GM21723 (cell line): ENCODE results near the gene LRRTM4.
"Not testable (repeated sequence)": the region's sequence is repeated elsewhere in the genome, so short reads cannot be mapped to it uniquely, and the experiment has no call there.

Experiments used
- ATAC-seq: cut with Tn5 transposase; IDR thresholded peaks from one replicate; pipeline ENCODE4 v1.9.1; 2021; ENCODE audit warnings: mild to moderate bottlenecking, moderate library complexity; ENCODE audit not compliant: unreplicated experiment

LRRTM4 gene

DNA sequence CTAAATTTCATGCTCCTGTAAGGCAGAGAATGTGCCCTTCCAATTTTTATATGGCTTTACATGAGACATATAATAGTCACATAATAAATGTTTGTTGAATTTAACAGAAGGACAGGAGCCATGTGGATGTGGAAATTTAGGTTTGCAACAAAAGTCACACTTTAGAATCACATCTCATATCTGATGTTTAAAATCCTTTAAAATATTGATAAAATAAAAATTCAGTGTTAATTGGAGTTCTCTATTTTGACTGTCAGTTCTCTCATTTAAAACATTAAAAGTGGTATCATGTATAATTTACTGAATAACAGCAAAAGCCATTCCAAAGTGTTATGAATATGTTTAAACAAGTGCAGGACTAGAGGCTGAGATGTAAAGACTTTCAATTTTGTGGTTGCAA is 594.1 kb downstream of the LRRTM4 start:
- ATAC-seq = no peak

DNA sequence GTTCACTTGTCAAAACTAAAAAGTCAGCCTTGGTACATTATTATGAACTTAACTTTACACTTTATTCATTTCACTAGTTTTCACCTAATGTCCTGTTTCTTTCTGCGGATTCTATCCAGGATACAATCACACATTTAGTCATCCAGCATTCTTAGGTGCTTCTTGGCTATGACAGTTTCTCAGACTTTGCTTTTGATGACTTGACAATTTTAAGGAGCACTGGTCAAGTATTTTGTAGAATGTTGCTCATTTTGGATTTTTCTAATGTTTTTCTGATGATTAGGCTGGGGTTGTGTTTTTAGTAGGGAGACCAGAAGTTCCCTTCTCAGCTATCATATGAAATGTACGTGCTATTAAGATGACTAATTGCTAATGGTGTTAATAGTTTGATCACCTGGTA is 601.2 kb downstream of the LRRTM4 start:
- no peak for ATAC-seq

DNA sequence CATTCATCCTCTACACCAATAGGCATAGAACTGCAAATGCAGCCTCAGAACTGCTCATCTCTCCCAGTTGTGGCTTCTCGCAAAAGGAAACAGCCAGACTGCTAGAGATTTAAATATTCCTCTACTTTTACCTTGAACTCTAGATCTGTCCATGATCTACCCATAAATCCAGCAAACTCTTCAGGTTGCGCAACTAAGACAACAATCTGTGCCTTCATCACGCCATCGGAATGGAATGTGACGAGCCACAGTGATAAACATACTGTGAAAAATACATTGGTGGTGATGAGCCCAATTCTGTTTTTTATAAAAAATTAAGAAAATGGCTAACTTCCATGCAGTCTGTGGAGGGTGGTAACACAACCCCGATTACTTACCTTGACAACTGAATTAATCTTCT is 626.7 kb downstream of the LRRTM4 start:
- ATAC-seq = no peak

DNA sequence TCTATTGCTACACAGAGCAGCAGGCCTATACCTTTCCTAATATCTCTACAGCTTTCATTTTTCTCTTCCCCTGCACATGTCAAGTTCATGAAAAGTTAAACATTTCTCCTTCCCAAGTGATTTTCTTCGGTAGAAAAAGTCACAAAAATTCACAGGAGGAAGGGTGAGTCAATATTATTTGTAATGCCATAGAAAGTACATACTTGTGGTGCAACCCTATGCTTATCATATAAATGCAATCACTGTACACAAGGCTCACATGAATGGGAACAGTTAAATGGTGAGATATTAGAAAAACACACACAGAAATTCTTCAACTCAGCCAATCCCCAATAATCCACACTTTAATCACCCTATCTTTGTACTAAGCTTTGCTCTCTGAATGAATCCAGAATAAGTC is 651.6 kb downstream of the LRRTM4 start:
- ATAC-seq = no peak

DNA sequence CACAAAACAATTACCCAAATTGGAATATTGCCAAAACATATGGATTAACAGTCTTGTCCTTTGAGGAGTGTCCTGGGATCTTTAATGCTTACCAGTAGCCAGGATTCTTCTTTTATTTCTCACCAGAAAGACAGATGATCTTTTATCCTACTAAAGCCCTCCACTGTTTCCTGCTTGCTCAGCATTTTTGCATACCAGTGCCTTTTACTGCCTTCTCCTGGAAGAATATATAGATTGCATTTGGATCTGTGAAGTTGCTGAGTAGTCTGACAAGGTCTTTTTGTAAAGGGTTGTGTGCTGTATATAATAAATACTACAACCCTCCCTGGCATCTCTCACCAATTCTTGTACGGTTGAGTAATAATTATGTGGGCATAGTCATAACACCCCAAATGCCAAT is 652.2 kb downstream of the LRRTM4 start:
- ATAC-seq = no peak

DNA sequence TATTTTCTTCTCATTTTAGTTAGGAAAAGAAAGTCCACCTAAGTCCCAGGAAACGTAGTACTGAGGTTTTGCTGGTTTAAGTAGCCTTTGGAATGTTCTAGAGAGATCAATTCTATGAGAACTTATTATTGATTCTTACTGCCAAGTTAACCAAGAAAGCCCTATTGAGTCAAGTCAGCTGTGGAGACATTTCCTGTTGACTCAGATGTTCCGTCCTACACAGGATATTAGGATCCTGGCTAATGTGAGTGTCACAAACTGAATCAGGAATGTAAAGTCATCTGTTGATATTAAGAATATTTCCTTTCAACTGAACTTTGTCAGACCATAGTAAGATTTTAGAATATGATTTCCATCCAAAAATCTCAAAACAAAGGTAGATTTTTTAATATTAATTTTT is 654.3 kb downstream of the LRRTM4 start:
- no peak for ATAC-seq

DNA sequence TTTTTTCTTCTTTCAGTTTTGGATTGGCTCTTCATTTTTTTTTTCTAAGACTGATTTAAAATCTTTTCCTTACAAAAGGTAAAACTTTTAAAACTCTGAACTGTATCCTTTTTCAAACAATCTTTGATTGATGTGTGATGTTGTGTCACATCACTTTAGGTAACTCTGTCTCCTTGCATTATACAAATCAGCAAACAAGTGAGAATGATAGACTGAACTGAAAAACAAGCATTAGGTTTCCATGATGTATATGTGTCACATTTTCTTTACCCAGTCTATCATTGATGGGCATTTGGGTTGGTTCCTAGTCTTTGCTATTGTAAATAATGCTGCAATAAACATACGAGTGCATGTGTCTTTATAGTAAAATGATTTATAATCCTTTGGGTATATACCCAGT is 655.7 kb downstream of the LRRTM4 start:
- ATAC-seq = no peak

DNA sequence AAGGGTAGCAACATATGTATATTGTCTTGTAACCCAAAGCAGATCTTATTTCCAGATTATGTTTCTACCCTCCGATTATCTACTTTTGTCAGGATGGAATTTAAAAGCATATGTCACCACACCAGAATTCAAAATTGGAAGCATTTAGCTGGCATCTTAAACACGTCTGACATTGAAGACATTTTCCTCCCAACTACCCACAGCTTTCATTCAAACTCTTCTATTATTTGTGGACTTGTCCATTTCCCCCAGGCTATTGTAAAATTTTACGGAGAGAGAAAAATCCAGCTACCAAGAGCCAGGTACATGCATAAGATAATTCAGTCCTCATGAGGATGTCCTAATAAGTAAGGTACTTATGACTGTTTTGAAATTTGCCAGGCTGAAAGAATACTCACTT is 659.3 kb downstream of the LRRTM4 start:
- no peak for ATAC-seq

DNA sequence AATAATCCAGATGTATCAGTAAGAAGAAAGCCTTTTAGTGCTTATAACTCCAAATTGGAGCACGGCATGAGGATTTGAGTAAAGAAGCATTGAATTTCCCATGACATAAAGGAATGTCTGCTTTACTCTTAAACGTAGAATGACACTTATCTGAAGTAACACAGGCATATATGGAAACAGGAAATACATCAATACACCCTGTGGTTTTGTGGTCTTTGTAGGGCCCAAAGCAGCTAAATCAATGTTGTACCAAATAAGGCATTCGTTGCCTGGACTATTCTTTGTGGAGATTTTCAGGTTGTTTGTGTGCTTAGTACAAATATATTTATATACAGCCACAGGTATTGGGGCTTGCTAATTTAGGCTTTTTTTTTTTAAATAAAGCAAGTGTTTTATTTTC is 660.5 kb downstream of the LRRTM4 start:
- ATAC-seq = no peak

DNA sequence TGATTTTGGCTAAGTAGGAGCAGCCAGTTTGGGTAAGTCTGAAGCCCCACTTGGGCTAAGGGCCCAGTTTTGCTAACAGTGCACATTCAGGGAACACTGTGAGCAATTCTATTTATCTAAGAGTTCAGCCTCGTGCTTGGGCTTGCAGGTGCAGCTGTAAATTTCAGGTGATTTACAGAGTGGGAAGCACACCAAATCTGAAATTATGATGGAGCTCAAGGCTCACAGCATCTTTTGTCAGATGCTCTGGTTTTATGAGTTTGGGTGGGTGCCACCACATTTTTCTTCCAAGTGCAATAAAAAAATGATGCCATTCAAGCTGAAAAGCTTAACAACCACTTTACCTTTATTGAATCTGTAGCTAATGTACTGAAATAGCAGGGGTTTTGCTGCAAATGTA is 671.2 kb downstream of the LRRTM4 start:
- no peak for ATAC-seq

DNA sequence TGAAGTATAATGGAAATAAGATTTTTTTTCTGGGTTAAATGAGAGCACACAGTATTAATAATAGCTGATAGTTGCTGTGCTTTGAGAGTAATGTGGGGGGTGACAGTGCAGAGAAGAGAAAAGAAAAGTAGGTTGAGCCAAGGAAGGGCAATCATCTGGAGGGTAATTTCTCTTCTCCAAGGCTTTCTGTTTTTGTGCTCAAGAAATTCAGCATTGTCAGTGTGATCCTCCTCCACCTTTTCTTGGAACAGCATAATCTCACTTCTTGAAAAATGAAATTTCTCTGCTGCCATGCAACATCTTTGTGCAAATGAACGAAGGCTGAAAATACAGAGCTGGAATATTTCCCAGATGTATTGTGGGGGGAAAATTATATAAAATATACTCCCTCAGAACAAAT is 673.1 kb downstream of the LRRTM4 start:
- no peak for ATAC-seq

DNA sequence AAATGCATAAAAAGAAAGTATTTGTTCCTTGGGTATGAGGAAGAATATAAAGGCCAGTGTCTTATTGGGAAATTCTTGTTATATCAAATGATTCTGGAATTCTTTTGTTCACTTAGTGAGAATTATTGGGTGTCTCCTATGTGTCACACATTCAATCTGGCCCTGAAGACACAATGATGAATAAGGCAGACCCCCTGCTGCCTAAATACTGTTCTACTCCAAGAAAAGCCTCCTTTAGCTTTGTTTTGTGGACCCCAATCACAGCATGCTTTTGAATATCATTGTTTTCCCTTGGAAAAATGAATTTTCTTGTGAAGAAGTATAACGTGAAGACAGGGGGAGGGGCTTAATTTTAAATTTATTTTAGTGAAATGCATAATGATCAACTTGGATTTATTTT is 682.4 kb downstream of the LRRTM4 start:
- ATAC-seq = no peak

DNA sequence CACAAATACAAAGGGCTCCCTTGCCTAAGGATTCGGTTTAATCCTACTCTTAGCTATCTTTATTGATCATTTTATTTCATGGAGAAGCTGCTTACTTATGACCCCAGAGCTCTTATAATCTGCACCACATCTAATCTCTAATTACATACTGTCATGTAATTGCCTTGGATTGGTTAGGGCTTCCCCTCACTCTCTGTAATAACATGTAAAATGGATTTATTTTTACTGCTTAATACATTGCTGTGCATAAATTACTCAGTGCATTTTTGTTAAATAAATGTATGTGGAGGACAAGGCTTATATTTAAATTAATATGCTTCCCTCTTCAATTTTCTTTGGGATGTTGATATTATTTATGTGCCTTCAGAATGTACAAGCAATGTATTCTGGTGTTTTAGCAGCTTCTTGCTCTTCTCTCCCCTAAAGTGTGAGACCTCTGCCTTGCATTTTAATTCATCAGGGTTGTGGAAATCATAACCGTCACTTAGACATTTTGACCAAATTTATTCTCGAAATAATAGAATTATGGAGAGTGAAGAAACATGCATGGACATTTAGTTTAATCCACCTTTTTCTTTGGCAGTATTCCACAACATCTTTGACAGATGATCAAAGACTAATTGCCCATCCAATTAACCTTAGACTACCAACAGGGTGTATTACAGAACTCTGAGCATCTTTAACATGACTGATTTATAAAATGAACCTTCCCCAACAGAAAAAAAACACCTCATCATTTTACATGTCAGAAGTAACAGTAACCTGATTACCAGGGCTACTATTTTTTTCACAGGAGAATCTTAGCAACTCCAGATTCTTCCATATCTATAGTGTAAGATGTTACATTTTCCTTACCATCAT is 692.6 kb downstream of the LRRTM4 start:
- ATAC-seq = no peak

DNA sequence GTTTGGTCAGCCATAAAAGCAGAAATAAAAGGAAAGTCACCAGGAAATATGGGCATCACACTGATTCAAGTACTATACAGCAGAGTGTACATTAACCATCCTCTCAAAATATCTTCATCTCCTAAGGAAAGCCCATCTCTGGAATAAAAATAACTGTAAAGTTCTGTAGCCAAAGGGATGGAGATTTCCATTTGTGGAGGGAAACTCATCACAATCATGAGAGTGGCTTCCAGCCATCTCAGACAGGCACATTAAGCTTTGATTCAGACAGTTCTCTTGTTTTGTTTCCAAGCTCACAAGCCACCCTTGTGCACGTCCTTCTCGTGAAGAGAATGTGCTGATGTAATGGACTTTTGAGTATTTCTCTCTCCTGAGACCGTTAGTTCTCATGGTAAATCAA is 695.5 kb downstream of the LRRTM4 start:
- no peak for ATAC-seq

DNA sequence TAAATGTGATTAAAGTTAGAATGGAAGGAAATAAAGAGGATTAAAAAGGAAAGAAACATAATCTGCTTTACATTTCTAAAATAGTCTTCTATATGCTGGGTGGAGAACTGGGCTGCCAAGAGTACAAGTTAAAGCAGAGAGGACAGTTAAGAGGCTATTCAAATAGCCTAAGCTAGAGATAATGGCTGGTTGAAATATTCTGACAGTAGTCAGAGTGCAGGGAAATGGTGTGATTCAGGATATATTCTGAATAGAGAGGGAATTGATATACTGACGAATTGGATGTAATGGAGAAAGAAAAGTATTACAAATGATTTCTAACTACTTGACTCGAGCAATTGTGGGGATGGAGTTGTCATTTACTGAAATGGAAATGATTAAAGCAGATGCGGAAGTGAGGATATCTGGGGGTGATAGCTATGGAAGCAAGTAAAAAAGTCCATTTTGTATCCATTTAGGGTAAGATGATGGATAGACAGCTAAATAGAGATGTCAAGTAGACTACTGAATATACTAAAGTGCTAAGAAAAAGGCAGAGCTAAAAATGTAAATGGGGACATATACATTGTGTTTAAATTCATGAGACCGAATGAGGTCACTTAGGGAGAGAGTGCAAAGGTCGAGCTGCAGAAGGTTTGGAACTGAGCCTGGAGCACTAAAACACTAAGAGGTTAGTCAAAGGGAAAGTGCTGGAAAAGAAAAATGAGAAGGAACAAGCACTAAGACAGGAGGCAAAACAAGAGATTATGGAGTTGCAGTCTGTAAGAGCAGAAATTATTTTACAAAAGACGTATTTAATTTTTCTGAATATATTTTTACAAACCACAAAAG is 696.8 kb downstream of the LRRTM4 start:
- ATAC-seq = no peak

DNA sequence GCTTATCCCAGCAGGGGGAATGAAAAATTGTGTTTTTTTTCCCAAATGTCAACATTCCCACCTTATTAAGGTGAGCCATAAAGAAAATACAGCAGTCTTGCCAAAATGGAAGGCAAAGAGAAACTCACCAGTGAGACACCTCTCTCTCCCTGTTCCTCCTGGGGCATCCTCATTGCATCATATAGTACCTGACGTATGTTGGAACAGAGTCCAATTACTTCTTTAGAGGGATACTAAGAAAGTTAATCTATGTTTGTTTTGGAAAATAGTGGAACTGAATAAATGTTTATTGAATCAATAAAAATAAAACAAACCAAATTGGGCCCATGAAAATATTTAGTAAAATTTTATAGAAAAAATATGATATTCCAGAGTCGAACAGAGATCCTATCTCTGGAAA is 700.4 kb downstream of the LRRTM4 start:
- no peak for ATAC-seq

DNA sequence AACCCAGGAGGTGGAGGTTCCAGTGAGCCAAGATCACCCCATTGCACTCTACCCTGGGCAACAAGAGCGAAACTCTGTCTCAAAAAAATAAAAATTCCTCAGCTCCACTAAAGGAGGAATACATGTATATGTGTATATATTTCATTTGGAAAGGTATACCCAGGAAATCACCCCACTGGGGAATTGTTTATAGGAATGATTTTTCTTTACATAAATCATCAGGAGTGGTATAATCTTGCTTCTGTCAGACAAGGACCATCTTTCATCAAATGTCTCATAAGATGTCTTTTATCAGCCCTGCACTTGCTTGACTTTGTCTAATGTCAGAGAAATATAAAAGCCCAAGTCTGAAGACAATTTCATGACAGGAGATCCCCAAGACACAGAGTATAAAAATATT is 709.1 kb downstream of the LRRTM4 start:
- ATAC-seq = no peak

DNA sequence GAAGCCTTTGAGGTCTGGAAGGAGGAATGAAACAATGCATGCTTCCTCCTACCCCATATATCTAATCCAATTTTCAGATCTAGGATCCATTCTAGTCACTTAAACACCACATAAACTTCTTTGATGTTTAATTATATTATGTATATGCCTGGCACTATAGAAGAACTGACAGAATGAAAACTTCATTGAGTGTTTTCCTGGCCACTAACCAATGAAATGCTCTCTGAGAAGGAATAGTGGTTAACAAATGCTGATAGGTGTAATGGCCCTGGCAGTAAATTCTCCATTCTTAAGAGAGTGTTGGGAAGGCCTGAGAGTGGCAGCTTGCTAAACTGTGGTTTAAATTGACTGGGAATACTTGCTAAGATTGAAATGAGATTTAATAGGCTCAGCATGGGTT is 710.0 kb downstream of the LRRTM4 start:
- no peak for ATAC-seq

DNA sequence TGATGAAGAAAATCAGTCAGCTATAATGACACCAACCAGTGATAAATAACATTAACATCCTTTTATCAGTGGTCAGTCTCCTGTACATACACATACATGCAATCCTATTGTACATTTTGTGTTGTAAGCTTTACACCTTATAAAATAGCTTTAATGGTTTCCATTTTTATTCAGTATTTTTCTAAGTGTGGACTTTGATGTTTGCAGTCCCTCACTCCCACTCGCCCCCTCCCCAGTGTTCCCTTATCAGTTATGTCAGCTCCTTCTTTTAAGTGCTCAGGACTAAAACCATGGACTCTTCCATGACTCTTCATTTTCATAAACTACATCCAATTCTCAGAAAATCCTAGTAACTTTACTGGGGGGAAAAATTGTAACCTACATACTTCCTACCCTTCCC is 713.0 kb downstream of the LRRTM4 start:
- ATAC-seq = no peak

DNA sequence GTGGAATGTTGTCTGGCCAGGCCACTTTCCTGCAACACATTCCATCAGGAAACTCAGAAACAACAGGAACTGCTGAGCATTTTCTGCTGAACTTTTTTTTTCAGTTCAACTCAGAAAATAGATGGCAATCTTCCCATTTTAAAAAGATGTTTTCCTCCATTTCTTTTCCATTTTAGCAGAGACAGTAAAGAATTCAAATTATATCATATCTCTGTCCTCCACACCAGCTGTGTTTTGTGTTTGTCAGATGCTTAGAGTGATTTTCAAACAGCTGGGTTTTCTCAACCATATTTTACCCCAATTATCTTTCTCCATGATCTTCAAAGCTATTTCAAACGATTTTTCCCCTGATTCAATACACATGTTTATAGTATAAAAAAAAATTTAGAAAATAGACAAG is 713.4 kb downstream of the LRRTM4 start:
- ATAC-seq = no peak

DNA sequence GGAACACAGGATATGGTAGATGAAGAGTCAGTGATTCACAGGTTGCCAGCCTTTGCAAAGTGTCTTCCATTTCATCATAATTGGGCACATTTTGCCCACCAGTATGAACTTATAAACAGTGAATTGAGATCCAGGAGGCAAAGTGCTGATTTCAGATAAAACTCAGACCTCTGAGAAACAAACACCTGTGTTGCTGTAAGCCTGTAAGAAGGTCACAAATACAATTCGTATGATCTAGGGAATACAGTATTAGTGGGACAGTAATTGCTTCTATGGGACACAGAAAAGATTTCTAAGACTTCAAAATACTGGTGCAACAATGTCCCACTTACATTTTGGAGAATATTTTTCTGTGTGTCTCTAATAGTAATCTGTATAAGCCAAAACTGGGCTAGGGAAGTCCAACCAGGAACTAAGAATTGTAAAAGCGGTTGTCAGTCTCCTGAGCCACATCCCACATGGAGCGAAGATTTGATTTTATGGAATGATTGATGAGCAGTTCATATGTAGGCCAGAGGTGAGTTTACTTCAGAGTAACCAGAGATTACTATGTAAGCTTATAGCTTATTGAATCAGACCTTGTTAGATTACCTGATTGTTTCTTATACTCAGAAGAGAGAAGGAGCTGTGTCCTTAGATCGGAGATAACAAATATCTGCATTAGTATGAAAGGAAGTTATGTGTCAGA is 728.4 kb downstream of the LRRTM4 start:
- ATAC-seq = no peak

DNA sequence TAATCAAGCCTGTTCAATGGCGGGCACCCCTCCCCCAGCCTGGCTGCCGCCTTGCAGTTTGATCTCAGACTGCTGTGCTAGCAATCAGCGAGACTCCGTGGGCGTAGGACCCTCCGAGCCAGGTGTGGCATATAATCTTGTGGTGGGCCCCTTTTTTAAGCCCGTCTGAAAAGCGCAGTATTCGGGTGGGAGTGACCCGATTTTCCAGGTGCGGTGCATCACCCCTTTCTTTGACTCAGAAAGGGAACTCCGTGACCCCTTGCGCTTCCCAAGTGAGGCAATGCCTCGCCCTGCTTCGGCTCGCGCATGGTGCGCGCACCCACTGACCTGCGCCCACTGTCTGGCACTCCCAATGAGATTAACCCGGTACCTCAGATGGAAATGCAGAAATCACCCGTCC is 740.9 kb downstream of the LRRTM4 start:
- ATAC-seq = not testable (repeated sequence)
